ENCODE results near the gene CEP76.

DNA sequence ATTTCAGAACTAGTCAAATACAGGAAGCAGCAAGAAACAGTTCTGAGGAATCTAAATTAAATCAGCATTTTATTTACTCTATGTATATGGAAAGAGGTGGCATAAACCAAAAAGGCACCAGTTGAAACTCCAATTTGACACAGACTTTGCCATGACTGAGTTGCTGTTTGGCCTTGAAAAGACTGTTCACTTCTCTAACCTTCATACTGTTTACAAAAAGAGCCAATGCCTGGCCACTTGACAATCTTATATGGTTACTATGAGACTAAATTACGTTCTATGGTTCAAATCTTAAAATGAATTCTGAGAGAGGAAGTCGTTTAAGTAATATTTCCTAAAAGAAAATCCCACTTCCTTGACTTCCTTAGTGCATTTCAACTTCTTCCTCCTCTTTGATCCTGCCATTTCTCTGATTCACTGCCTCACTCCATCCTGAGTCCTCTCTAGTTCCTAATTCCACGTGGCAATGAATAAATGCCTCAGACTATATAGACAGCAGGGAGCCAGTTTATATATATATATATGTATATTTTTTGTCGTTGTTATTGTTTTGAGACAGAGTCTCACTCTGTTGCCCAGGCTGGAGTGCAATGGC, 13.2 kb downstream of the CEP76 start:
- TF ChIP-seq, protein P1, sequence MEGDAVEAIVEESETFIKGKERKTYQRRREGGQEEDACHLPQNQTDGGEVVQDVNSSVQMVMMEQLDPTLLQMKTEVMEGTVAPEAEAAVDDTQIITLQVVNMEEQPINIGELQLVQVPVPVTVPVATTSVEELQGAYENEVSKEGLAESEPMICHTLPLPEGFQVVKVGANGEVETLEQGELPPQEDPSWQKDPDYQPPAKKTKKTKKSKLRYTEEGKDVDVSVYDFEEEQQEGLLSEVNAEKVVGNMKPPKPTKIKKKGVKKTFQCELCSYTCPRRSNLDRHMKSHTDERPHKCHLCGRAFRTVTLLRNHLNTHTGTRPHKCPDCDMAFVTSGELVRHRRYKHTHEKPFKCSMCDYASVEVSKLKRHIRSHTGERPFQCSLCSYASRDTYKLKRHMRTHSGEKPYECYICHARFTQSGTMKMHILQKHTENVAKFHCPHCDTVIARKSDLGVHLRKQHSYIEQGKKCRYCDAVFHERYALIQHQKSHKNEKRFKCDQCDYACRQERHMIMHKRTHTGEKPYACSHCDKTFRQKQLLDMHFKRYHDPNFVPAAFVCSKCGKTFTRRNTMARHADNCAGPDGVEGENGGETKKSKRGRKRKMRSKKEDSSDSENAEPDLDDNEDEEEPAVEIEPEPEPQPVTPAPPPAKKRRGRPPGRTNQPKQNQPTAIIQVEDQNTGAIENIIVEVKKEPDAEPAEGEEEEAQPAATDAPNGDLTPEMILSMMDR (IDR thresholded peaks at IDR 0.05), result no peak
- TF ChIP-seq POLR2A (IDR thresholded peaks at IDR 0.05), result no peak

All from sigmoid colon (tissue), 3 donors.